ENCODE results near the gene MEF2A. TPM values are rescaled to one million over a fixed set of nuclear protein-coding genes. Genes with fewer than 3 reads are reported as not detected.

Gene MEF2A
- total and polyA plus RNA-seq, 9 donors: 25.5 to 82.7 (median 59.9) TPM

DNA sequence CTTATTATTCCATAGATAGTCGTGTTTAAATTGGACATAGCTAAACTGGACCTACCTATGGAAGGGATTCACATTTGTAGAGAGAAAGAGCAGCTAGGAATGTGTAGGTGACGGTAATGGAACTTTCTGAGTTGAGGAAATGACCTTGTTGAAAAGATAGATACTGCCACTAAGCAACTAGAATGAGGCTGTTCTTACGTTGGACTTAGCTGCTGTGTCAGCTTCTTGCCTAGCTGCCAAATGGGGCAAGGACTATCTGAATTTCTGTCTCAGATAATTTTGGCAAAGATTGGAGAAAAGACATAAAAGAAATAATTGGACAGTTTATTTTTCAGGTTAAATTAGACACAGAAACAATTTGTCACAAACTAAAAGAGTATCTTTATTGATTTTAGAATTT is 68.8 kb downstream of the MEF2A start:
- Histone ChIP-seq H3K9me3 (no peaks in the 10 kb centered on the region), H3K27me3 (no peaks in the 10 kb centered on the region), H3K36me3 (no peaks in the 10 kb centered on the region), H3K27ac (no peak overlapping the region), H3K4me1 (ENCODE audit: insufficient read depth) (no peaks in the 10 kb centered on the region), H3K4me3 (no peak overlapping the region)
- TF ChIP-seq POLR2A (IDR thresholded peaks at IDR 0.05) (no peak), EP300 (IDR thresholded peaks at IDR 0.05) (no peak)
- TF ChIP-seq, protein P1, sequence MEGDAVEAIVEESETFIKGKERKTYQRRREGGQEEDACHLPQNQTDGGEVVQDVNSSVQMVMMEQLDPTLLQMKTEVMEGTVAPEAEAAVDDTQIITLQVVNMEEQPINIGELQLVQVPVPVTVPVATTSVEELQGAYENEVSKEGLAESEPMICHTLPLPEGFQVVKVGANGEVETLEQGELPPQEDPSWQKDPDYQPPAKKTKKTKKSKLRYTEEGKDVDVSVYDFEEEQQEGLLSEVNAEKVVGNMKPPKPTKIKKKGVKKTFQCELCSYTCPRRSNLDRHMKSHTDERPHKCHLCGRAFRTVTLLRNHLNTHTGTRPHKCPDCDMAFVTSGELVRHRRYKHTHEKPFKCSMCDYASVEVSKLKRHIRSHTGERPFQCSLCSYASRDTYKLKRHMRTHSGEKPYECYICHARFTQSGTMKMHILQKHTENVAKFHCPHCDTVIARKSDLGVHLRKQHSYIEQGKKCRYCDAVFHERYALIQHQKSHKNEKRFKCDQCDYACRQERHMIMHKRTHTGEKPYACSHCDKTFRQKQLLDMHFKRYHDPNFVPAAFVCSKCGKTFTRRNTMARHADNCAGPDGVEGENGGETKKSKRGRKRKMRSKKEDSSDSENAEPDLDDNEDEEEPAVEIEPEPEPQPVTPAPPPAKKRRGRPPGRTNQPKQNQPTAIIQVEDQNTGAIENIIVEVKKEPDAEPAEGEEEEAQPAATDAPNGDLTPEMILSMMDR (IDR thresholded peaks at IDR 0.05): no peak
- intact Hi-C loops (cut with DNase I): no loop called here
- WGBS, 3 donors: 74 to 77% (median 74%) methylated on average over 3 of the region's 3 CpGs
- no peak for DNase-seq

DNA sequence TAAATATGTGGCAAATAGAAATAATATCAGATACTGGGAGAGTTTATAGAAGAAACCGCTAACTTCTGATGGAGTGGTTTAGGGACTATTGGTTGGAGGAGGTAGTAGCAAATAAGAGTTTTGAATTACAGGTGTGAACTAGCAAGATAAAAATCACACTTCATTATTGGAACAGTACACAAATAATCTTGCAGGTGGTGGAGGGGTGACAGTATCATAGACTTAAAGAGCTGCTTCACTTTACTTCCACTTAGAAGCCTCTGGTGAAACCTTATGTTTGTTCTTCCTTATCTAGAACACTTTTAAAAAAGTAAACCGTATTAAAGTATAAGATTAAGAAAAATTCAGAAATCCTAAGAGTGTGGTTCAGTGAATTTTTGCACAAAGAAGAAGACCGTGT is 69.4 kb downstream of the MEF2A start:
- WGBS, 3 donors: 92 to 96% (median 93%) methylated on average over 3 of the region's 3 CpGs
- intact Hi-C loops (cut with DNase I): no loop called here
- Histone ChIP-seq H3K4me1 (ENCODE audit: insufficient read depth) (no peaks in the 10 kb centered on the region), H3K27ac (no peak overlapping the region), H3K27me3 (no peaks in the 10 kb centered on the region), H3K4me3 (no peak overlapping the region), H3K9me3 (no peaks in the 10 kb centered on the region), H3K36me3 (no peaks in the 10 kb centered on the region)
- TF ChIP-seq POLR2A (IDR thresholded peaks at IDR 0.05): no peak
- no peak for DNase-seq

DNA sequence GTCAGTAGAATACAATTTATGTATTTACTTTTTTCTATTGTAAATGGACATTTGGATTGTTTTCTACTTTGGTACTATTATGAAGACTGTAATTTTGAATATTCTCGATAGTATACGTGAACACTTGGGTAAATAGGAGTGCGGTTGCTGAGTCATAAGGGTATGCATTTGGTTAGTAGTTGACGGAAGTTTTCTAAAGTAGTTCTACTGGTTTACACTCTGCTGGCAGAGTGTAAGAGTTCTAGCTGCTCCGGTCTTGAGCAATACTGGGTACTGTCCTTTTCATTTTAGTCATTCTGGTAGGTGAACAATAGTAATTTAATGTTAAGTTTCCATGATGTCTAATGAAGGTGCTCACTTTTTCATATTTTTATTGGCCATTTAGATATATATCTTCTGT is 70.0 kb downstream of the MEF2A start:
- no peaks in the 10 kb centered on the region for H3K4me1 ChIP-seq (ENCODE audit: insufficient read depth)
- H3K27ac ChIP-seq: no peak overlapping the region
- no peaks in the 10 kb centered on the region for H3K9me3 ChIP-seq
- intact Hi-C loops (cut with DNase I): no loop called here
- TF ChIP-seq EP300 (IDR thresholded peaks at IDR 0.05): no peak
- TF ChIP-seq POLR2A (IDR thresholded peaks at IDR 0.05): no peak
- TF ChIP-seq, protein P1 (IDR thresholded peaks at IDR 0.05): no peak
- 93 to 98% (median 94%) methylated on average over 5 of the region's 5 CpGs for WGBS, 3 donors
- DNase-seq: no peak
- no peaks in the 10 kb centered on the region for H3K36me3 ChIP-seq
- H3K27me3 ChIP-seq: no peaks in the 10 kb centered on the region
- no peak overlapping the region for H3K4me3 ChIP-seq

DNA sequence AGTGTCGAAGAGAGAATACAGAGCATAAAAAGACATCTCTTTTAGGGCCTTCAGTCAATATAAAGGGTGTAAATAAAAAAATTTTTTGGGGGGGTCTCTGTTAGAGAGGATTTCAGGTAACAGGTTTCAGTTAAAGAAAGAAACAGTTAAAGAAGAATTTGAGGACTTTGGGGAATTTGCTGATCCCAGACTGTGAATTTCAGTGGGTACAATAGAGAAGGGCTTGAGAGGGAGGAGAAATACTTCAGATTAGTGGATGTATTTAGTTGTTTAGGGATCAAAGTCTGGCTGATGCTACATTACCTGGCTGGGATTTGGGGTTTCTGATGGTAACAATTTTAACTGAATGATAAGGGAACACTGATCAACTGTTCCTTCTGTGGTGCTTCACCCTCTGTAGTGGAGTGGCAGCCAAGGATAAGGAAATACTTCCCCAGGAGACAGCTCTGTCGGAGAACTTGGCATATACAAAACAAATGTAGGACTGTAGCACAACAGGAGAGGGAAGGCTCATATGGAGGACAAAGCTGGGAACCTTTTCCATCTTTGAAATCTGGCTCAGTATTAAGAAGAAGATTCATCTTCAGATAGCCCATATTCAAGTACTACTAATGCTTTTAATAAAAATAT is 79.2 kb downstream of the MEF2A start:
- intact Hi-C loops (cut with DNase I): no loop called here
- Histone ChIP-seq H3K4me1 (ENCODE audit: insufficient read depth) (no peaks in the 10 kb centered on the region), H3K27me3 (no peaks in the 10 kb centered on the region), H3K36me3 (no peaks in the 10 kb centered on the region), H3K4me3 (no peak overlapping the region), H3K27ac (no peak overlapping the region), H3K9me3 (no peaks in the 10 kb centered on the region)
- WGBS, 3 donors: 75 to 80% (median 79%) methylated on average over 2 of the region's 2 CpGs
- TF ChIP-seq POLR2A (IDR thresholded peaks at IDR 0.05) (no peak), EP300 (IDR thresholded peaks at IDR 0.05) (no peak)
- TF ChIP-seq, protein P1 (IDR thresholded peaks at IDR 0.05): no peak
- DNase-seq: no peak

DNA sequence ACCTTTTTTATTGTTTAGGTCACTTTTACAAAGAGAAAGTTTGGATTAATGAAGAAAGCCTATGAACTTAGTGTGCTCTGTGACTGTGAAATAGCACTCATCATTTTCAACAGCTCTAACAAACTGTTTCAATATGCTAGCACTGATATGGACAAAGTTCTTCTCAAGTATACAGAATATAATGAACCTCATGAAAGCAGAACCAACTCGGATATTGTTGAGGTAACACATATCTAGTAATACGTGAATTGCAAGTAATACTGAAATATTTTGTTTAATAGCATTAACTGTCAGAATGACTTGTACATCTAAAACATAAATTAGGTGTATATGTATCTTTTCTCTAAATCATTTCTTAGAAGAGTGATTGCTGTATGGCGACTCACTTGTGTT is 79.8 kb downstream of the MEF2A start:
- Histone ChIP-seq H3K4me3 (no peak overlapping the region), H3K36me3 (no peaks in the 10 kb centered on the region), H3K27ac (no peak overlapping the region), H3K9me3 (no peaks in the 10 kb centered on the region), H3K27me3 (no peaks in the 10 kb centered on the region), H3K4me1 (ENCODE audit: insufficient read depth) (no peaks in the 10 kb centered on the region)
- 76 to 87% (median 79%) methylated on average over 3 of the region's 3 CpGs for WGBS, 3 donors
- TF ChIP-seq, protein P1 (IDR thresholded peaks at IDR 0.05): no peak
- TF ChIP-seq EP300 (IDR thresholded peaks at IDR 0.05) (no peak), POLR2A (IDR thresholded peaks at IDR 0.05) (no peak)
- DNase-seq: no peak
- intact Hi-C loops (cut with DNase I): no loop called here
